Prostate gland (tissue), 2 donors: ENCODE results near the gene SPINT4.
"Not testable (repeated sequence)": the region's sequence is repeated elsewhere in the genome, so short reads cannot be mapped to it uniquely, and the experiment has no call there.

Source experiments
- POLR2A ChIP-seq: fragments of 450-650 bp; IDR thresholded peaks from one replicate; pipeline ENCODE4 v1.6.1; 2016; ENCODE audit warnings: antibody characterized with exemption, mild to moderate bottlenecking
- TF ChIP-seq, protein P1 (sequence below), 4 experiments: fragments of 200-600 bp in 2 of 4; fragments of 450-650 bp in 2 of 4; sonication (generic) in 2 of 4; IDR thresholded peaks; 1 replicate in 3 of 4; 2 replicates in 1 of 4; pipeline ENCODE4 v1.5.1; 2016 to 2019; ENCODE audit warnings: antibody characterized with exemption in 4 of 4, mild to moderate bottlenecking in 2 of 4, moderate library complexity in 2 of 4

DNA sequence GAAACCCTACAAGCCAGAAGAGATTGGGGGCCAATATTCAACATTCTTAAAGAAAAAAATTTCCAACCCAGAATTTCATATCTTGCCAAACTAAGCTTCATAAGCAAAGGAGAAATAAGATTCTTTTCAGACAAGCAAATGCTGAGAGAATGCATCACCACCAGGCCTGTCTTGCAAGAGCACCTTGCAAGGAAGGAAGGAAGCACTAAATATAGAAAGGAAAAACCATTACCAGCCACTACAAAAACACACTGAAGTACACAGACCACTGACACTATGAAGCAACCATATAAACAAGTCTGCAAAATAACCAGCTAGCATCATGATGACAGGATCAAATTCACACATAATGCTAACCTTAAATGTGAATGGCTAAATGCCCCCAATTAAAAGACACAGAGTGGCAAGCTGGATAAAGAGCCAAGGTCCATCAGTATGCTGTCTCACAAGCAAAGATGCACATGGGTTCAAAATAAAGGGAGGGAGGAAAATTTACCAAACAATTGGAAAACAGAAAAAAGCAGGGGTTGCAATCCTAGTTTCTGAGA lies 5.9 kb upstream of the SPINT4 start:
- not testable (repeated sequence) for TF ChIP-seq POLR2A
- TF ChIP-seq, protein P1, sequence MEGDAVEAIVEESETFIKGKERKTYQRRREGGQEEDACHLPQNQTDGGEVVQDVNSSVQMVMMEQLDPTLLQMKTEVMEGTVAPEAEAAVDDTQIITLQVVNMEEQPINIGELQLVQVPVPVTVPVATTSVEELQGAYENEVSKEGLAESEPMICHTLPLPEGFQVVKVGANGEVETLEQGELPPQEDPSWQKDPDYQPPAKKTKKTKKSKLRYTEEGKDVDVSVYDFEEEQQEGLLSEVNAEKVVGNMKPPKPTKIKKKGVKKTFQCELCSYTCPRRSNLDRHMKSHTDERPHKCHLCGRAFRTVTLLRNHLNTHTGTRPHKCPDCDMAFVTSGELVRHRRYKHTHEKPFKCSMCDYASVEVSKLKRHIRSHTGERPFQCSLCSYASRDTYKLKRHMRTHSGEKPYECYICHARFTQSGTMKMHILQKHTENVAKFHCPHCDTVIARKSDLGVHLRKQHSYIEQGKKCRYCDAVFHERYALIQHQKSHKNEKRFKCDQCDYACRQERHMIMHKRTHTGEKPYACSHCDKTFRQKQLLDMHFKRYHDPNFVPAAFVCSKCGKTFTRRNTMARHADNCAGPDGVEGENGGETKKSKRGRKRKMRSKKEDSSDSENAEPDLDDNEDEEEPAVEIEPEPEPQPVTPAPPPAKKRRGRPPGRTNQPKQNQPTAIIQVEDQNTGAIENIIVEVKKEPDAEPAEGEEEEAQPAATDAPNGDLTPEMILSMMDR (IDR thresholded peaks at IDR 0.05) = not testable (repeated sequence)
